Measurements from ENCODE around the gene RTF2.

GRCh38 chr20:56440346-56441007 is 27.9 kb upstream of the RTF2 start:
- TF ChIP-seq CTCF (IDR thresholded peaks at IDR 0.05) = no peak
- no peak for TF ChIP-seq EZH2 (IDR thresholded peaks at IDR 0.05)
- TF ChIP-seq EZH2phosphoT487 (IDR thresholded peaks at IDR 0.05) = no peak
